Cerebellar nuclear complex (tissue), 1 donor: ENCODE measurements around the gene FHAD1.

ENCODE experiments used
- DNase-seq, 2 experiments: peaks; one replicate each; lab custom pipeline; 2025; lab: John Stamatoyannopoulos, UW

The FHAD1 gene

DNA sequence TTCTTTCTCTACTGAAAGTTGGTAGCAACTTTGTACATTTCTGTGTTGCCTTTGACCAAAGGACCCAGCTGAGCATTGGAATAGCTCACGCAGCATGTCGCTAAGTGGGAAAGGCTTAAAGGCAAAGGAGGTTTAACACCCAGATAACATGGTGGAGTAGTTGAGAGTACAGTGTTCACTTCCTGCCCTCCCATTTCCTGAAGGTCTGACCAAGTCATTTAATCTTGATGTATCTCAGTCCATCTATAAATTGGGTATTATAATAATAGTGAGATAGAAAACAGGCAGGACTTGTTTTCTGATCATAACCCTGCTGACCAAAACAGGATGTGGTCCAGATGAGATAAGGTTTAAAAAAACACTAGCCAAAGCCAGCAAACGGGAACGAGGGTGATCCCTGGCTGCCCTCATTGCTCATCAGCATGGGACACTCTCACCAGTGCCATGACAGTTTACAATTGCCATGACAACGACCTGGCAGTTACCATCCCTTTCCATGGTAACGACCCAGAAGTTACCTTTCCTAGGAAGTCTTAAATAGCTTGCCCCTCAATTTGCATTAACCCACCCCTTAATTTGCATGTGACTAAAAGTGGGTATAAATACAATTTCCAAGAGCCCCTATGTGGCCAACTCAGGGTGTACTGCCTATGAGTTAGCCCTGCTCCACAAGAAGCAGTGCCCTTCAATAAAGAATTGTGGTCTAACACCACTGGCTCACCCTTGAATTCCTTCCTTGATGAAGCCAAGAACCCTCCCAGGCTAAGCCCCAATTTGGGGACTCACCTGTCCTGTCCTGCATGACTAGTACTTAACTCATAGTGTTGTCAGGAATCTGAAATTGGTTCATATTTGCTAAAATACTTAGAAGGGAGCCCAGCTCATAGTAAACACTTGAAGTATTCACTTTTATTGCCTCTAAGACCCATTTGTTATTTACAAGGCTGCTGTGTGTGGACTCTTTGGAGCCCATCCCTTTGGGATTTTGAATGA is 28.4 kb upstream of the FHAD1 start:
- no peak for DNase-seq

DNA sequence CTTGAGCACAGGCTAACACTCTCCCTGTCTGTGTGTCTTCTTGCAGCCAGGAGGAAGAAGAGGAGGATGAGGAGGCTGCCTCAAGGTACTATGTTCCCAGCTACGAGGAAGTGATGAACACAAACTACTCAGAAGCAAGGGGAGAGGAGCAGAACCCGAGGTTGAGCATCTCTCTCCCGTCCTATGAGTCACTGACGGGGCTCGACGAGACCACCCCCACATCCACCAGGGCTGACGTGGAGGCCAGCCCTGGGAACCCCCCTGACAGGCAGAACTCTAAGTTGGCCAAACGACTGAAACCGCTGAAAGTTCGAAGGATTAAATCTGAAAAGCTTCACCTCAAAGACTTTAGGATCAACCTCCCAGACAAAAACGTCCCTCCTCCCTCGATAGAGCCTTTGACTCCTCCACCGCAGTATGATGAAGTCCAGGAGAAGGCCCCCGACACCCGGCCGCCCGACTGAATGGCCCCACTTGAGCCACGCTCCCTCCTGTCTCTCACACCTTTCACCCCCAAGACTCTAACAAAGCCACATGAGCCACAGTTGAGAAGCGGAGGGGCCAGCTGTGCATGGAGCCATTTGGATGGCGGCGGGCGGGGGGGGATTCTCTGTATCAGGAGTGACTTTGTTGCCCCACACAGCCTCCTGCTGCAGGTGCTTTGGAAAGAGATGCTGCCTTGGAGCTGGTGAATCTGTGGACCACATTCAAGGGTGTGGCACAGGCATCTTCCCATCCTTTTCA is 27.6 kb upstream of the FHAD1 start:
- DNase-seq: no peak

DNA sequence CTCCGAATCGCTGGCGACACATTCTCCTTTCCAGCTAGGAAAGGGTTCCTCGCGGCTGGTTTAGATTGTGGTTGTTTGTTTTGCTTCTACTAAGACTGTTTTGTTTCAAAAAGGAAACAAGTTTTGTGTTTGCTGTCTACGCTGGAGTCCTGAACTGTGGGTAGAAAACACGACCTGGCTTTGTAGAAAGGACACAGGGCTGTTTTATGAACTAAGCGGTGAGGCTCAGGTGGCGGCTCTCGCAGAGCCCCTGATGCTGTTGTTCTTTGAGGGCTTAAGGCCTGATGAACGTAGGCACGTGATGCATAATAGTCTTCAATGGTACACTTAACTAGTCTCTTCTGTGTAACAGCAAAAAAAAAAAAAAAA is 27.0 kb upstream of the FHAD1 start:
- DNase-seq: no peak

DNA sequence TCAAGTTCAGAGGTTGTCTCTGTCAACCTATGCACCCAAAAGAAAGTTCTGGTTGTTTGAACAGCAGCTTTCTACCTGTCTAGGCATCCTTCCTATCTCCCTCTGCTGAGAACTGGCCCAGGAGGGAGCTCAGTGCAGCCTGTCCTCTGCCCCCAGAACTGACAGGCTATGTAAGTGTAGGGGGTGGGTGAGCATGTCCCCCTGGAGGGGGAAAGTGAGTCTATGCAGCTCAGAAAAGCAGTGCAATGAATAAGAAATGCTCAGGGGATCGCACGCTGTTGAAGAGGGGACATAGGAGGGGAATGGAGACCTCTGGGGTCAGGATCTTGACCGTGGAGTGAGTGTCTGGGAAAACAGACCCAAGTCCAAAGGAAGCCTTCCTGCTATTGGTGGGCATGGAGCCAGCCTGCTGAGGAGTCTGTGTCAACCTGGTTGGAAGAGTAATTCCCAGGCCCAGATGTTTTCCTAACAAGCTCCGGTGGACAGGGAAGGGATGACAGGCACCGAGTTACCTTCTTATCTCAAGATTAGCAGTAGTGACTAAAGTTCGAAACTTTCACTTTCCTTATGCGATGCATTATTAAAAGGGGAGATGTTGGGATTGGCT is 26.1 kb upstream of the FHAD1 start:
- DNase-seq: no peak

DNA sequence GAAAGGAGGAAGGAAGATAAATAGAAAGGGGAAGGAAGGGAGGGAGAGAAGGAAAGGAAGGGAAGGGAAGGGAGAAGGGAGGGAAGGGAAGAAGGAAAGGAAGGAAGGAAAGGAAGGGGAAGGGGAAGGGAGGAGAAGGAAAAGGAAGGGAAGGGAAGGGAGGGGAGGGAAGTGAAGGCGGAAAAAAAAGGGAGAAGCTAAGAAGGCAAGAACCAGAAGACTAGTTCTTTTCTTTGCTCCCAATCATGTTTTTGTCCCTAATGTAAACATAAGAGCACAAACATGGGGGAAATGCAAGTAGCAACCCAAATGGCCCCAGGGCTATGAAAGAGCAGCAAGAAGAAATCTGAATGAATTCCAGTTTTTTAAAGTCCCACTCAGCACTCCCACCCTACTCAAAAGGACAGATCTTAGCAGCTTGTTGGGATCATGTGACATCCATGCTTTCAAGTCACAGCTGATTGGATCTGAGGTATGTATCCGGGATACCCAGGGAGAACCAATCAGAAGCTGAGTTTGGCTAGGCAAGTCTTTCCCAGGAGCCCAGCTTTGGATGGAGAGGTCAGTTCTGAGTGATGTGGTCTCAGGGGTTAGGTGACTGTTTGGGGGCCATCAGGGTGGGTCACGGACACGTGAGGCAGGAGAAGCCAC is 24.2 kb upstream of the FHAD1 start:
- no peak for DNase-seq

DNA sequence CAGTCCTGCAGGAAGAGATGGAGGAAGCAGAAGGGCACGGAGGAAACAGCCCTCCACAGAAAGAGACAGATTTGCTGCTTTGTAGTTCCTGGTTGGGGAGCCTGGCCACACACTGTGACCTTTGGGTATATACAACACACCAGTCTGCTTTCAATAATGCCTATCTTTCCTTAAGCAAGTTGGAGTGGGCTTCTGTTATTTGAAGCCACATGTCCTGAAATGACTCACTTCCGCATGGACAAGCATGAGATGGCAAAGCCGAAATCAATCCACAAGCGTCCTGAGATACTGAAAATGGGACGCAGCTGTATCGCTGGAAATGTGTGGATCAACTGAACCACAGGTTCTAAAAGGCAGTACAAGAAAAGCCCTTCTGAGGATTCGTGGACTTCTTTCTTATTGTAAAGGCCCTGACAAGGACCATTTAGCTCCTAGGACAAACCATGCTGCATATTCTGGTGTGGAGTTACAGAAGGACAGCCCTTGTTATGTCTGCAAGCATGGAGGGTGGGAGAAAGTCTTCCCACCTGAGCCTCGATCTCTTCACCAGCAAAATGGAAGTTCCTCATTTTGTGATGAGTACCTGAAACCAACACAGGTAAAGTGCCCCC is 22.7 kb upstream of the FHAD1 start:
- DNase-seq: no peak

DNA sequence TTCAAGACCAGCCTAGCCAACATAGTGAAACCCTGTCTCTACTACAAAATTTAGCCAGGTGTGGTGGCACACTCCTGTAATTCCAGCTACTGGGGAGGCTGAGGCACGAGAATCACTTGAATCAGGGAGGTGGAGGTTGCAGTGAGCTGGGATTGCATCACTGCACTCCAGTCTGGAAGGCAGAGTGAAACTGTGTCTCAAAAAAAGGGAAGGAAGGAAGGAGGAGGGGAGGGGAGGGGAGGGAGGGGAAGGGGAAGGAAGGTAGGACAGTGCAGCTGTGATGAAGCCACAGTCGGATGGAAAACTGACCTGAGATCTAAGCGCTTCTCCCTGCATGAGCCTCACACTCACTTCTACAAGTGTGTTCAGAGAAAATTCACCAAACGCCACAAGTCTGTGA is 22.0 kb upstream of the FHAD1 start:
- DNase-seq: no peak

DNA sequence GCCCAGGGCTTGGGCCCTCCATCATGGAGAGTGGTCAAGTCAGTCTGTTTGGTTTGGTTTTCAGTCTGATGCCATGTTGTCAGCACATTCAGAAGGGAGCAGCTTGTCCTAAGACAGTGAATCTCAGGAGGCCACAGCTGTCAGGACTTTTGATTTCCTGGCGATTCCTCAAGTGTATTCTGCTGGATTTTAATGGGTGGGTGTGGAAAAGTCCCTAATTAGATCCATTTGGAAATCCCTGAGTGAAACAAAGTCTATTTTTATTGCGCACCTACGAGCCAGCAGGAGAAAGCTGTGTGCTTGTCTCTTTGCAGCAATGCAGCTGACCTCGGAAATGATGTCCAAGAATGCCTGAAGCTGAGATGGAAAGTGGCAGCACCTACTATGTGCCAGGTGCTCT is 21.6 kb upstream of the FHAD1 start:
- DNase-seq: no peak

DNA sequence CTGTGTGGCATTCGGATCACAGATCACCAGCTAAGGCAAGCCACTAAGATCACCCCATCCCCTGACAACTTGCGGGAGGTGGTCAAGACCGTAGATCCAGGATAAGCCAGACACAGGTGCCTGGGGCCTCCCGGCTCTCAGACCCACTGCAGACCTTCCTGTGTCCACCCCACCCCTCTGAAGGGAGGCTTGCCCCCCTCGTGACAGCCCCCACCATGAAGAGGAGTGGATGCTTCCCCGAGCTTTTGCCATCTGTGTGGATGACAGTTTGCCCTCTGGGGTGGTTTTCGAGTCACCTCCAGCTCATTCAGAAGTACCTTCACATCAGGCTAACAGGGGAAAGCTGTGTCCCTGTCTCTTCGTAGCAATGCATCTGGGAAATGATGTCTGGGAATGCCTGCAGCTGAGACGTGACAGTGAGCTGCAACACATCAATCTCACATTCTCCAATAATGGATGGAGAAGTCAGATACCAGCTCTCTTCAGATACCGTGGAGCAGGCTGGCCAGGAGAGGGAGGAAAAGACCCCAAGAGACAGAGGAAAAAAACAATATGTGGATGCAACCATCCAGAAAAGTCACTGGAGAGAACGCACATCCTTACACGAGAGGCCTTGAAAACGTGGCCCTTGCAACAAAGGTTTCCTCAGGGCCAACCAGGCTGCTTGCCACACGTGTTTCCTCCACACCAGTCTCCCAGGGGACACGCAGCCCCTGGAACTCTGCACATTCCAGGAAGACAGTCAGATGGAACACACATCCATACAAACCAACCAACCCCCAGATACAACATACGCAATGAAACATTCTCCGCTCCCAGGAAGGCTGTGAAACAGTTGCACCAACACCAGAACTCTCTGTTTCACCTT is 20.4 kb upstream of the FHAD1 start:
- DNase-seq: no peak

DNA sequence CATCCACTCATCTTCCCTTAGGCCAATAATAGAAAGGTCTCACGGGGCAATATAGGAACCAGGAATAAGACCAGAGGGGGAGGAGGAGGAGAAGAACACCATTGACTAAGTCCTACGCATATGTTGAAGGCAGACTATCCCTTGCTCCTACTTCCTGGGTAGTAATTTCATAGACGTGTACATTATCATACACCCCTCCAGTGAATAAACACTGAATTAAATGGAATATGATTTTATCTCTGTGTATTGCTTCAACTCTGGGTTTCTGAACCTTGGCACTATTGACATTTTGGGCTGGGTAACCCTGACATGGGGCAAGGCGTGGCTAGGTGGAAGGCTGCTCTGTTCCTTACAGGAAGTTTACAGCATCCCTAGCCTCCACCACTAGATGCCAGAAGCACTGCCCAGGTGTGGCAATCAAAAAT is 17.3 kb upstream of the FHAD1 start:
- no peak for DNase-seq

DNA sequence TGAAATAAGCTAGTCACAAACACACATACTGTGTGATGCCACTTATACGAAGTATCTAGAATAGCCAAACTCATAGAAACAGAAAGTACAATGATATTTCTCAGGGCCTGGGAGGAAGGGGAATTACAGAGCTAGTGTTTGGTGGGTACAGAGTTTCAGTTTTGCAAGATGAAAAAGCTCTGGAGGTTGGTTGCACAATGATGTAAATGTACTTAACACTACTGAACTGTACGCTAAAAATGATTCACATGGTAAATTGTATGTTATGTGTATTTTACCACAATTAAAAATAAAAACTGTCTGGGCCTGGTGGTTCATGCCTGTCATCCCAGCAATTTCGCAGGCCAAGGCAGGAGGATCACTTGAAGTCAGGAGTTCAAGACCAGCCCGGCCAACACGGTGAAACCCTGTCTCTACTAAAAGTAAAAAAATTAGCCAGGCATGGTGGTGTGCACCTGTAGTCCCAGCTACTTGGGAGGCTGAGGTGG is 15.3 kb upstream of the FHAD1 start:
- no peak for DNase-seq

DNA sequence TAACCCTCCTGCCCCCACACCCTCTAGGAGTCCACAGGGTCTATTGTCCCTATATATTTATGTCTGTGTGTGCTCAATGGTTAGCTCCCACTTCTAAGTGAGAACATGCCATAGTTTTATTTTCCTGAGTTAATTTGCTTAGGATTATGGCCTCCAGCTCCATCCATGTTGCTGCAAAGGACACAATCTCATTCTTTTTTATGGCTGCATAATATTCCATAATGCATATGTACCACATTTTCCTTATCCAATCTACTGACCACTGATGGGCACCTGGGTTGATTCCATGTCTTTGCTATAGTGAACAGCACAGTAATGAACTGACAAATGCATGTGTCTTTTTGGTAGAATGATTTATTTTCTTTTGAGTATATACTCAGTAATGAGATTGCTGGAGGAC is 13.3 kb upstream of the FHAD1 start:
- DNase-seq: no peak

DNA sequence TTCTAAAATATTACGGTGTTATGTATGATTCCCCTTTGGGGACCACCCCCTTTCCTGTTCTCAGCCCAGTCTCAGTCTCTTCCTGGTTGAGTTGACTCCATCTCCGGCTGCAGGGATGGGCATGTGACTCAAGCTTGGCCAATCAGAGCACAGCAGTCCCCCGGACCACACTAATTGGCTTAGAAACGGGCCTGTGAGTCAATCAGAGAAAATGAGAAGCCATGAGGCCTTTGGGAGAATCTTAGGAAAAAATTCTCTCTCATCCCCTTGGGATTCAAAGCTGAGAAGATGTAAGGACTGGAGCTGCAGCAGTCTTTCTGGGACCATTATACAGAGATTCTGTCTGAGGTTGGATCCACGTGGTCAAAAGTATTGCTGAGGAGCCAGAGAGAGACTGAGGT is 10.7 kb upstream of the FHAD1 start:
- no peak for DNase-seq

DNA sequence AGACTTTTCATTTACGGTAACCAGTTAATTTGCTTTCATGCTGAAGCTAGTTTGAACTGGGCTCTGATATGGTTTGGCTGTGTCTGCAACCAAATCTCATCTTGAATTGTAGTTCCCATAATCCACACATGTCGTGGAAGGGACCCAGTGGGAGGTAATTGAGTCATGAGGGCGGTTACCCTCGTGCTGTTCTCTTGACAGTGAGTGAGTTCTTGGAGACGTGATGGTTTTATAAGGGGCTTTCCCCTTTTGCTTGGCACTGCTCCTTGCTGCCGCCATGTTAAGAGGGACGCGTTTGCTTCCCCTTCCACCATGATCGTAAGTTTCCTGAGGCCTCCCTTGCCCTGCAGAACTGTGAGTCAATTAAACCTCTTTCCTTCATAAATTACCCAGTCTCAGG is 10.3 kb upstream of the FHAD1 start:
- DNase-seq: no peak

DNA sequence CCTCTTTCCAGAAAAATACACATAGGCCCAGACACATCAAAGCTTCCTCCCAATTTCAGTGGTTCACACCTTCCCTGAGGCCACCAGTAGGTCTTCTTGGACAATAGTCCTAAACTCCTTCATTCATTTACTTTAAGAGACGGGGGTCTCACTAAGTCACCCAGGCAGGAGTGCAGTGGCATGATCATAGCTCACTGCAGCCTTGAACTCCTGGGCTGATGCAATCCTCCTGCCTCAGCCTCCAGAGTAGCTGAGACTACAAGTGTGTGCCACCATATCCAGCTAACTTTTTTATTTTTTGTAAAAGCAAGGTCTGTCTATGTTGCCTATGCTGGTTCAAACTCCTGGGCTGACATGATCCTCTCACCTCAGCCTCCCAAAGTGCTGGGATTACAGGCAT is 8.2 kb upstream of the FHAD1 start:
- DNase-seq: no peak

DNA sequence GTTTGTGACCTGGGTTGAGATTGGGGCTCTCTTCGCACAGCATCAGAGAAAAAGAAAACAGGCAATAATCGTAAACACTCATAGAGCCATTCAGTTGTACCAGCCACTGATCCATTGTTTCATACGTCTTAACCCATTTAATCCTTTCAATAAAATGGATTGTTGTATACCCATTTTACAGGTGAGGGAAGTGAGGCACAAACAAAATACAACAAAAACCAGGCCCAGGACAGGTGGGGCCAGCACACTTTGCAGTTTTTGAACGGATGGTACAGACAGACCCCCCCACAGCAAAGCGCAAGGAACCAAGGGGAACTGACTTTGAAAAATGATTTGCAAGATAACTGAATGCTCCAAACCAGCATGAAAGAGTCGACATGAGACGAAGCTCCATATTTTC is 4.3 kb upstream of the FHAD1 start:
- DNase-seq: no peak

DNA sequence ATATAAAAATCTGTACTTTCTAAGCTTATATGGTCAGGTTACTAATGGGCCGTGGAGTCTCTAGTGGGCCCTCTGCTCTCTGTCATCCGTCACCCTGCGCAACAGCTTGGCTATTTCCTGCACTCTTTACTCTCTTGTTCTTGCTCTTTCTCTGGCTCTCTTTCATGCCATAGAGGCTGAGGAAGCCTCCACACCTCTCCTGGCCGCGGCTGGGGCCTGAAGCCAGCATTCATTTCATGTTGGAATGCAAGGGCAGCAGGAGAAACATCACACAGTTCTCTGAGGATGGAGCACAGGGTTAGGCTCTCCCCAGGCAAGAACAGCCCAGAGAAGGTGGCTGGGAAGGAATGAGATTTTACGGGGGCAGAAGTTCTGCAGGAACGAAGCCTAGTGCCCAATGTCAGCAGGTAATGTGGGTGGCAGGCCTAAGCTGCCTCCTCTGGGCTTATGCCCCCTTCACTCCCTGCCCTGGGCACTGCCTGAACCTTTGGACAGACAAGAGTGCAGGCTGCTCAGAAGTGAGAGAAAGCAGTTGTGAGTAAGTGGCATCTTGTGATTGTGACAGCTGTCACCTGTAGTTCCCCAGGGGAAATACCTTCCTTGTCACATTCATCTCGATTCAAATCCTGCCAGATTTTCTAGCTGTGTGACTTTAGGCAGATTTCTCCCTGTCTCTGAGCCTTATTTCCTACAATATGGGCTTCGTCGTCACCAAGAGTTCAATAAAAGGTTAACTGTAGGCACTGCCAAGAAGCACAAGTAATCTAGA is 3.6 kb upstream of the FHAD1 start:
- DNase-seq: no peak

DNA sequence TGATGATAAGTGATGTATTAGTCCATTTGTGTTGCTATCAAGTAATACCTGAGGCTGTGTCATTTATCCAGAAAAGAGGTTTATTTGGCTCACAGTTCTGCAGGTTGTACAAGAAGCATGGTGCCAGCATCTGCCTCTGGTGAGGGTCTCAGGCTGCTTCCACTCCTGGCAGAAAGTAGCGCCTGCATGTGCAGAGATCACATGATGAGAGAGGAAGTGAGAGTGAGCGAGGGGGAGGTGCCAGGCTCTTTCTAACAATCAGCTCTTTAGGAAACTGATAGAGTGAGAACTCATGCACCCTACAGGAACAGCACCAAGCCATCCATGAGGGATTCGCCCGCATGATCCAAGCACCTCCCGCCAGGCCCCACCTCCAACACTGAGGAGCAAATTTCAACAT is 2.2 kb upstream of the FHAD1 start:
- no peak for DNase-seq

DNA sequence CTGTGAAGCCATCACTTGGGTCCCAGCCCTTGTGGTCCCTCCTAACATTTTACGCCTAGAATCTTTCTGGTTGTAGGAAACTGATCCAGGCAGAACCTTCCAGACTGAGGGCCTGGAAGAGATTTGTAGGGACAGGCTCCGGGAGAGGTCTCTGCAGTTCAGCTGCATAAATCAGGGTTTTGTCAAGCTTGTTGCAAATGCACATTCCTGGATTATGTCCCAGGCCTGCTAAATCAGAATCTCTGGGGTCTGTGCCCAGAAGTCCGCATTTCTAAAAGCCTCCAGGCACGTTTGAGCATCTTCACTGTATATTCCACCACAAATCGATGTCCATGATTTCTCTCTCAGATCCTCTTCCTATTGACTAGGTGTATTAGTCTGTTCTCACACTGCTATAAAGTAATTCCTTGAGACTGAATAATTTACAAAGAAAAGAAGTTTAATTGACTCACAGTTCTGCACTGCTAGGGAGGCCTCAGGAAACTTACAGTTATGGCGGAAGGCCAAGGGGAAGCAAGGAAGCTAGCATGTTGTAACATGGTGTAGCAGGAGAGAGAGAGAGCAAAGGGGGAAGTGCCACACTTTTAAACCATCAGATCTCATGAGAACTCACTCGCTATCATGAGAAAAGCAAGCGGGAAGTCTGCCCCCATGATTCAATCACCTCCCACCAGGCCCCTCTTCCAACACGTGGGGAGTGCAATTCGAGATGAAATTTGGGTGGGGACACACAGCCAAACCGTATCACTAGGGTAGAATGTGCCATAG is 1.2 kb upstream of the FHAD1 start:
- DNase-seq: no peak
